Stimulated activated CD8-positive, alpha-beta memory T cell treated with anti-CD3 and anti-CD28 coated beads, Interleukin-2, amount 100 ng/mL, for 1 hour (primary cell): ENCODE measurements around the gene SRC.

ENCODE experiments used
- DNase-seq, 2 donors: peaks; one replicate each; pipeline ENCODE4 v3.0.0-alpha.2; 2020; ENCODE audit warnings: low read depth in 2 of 2

Gene SRC

GRCh38 chr20:37345339-37346235 is at the start of gene SRC:
TSS of gene SRC (plus strand) at chr20:37346140. CDS start at chr20:37384154, 38,014 bp downstream.
- peak in 1 of 2 donors; percentile 27 for DNase-seq

GRCh38 chr20:37296371-37296770 is 49.6 kb upstream of the SRC start:
- DNase-seq = no peak

- no peak for DNase-seq
Observed at GRCh38 chr20:37297066-37297736, 48.7 kb upstream of the SRC start.

GRCh38 chr20:37298190-37298939 is 47.6 kb upstream of the SRC start:
- DNase-seq = no peak

- no peak for DNase-seq
Observed at GRCh38 chr20:37299718-37300528, 46.0 kb upstream of the SRC start.

- DNase-seq = no peak
Observed at GRCh38 chr20:37301120-37301519, 44.8 kb upstream of the SRC start.

- no peak for DNase-seq
Observed at GRCh38 chr20:37301558-37301957, 44.4 kb upstream of the SRC start.

GRCh38 chr20:37302981-37303380 is 43.0 kb upstream of the SRC start:
- no peak for DNase-seq

- no peak for DNase-seq
Observed at GRCh38 chr20:37303637-37304036, 42.3 kb upstream of the SRC start.

GRCh38 chr20:37305079-37305478 is 40.9 kb upstream of the SRC start:
- DNase-seq = no peak

GRCh38 chr20:37305839-37306238 is 40.1 kb upstream of the SRC start:
- no peak for DNase-seq

- DNase-seq = no peak
Observed at GRCh38 chr20:37308086-37309050, 37.6 kb upstream of the SRC start.

GRCh38 chr20:37309290-37309689 is 36.6 kb upstream of the SRC start:
- no peak for DNase-seq

- DNase-seq = no peak
Observed at GRCh38 chr20:37309936-37310590, 35.9 kb upstream of the SRC start.

- DNase-seq = no peak
Observed at GRCh38 chr20:37310951-37311350, 35.0 kb upstream of the SRC start.

- no peak for DNase-seq
Observed at GRCh38 chr20:37311710-37312355, 34.1 kb upstream of the SRC start.

- no peak for DNase-seq
Observed at GRCh38 chr20:37313546-37314091, 32.3 kb upstream of the SRC start.

- no peak for DNase-seq
Observed at GRCh38 chr20:37314099-37314498, 31.8 kb upstream of the SRC start.

- DNase-seq = no peak
Observed at GRCh38 chr20:37314617-37315016, 31.3 kb upstream of the SRC start.
